ENCODE data around the gene DNAH1. TPM values are rescaled to one million over a fixed set of nuclear protein-coding genes. Genes with fewer than 3 reads are reported as not detected.

Gene DNAH1
- total RNA-seq, 1 experiment from 2014 or later: 8.3 TPM

DNA sequence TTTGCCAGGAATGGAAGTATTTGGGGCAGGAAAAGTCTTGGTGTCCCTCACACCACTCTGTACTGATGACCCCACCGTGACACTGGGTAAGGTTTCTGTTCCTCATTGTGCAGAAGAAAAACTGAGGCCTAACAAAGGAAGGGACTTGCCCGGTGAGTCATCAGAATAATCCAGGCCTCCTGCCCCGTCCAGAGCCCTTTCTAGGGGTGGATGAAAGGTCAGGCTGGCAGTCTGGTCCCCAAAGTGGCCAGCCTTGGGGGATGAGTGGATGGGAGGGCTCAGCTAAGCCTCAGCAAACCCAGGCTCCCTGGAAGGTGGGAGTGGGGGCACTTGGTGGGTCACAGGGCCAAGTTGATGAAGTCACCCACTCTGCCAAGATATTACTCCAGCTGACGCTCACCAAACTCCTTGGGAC, 2.3 kb upstream of the DNAH1 start:
- no peaks in the 10 kb centered on the region for H3K79me2 ChIP-seq (ENCODE audit: low read length)
- H3K27me3 ChIP-seq (ENCODE audit: low read length): no peaks in the 10 kb centered on the region
- H3K4me1 ChIP-seq (ENCODE audit: low read length): peaks cover 10% of the 10 kb centered on the region
- H4K20me1 ChIP-seq (ENCODE audit: insufficient read depth, low read depth, low read length): no peaks in the 10 kb centered on the region
- no peak overlapping the region for H3K4me2 ChIP-seq (ENCODE audit: low read depth, low read length, poor library complexity, severe bottlenecking)
- H2AFZ ChIP-seq (ENCODE audit: low read length): no peak overlapping the region
- H3K9me3 ChIP-seq (ENCODE audit: low read length): no peaks in the 10 kb centered on the region
- DNase-seq: peak; percentile 57
- no peak overlapping the region for H3K4me3 ChIP-seq (ENCODE audit: low read length)
- no peaks in the 10 kb centered on the region for H3K9me2 ChIP-seq (replicated peaks; ENCODE audit: insufficient read depth, low read length)
- H3K9ac ChIP-seq (ENCODE audit: low read length): peak overlapping the region; percentile 22; the same call in 1 of the 2 replicates
- H3K27ac ChIP-seq (ENCODE audit: low read length): no peak overlapping the region
- H3K36me3 ChIP-seq (ENCODE audit: insufficient read depth, low read length): no peaks in the 10 kb centered on the region

DNA sequence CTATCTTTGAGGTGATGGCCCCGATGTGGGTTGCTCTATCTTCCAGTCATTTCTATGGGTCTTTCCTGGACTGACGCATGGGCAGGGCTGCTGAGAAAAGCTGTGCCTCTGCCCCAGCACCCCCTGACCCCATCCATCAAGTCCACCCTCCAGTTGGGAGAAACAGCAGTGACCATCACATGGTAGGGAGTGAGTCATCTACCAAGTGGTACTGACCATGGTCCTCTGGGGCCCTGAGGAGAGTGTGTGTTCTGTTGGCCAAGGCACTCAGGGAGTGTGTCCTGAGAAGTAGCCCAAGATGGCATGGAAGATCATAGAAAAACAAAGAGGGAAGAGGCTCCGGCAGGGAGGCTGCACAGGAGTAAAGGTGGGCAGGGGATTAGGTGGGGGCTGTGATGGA, 1.6 kb upstream of the DNAH1 start:
- H3K27ac ChIP-seq (ENCODE audit: low read length): no peak overlapping the region
- no peaks in the 10 kb centered on the region for H3K9me2 ChIP-seq (replicated peaks; ENCODE audit: insufficient read depth, low read length)
- H4K20me1 ChIP-seq (ENCODE audit: insufficient read depth, low read depth, low read length): no peaks in the 10 kb centered on the region
- no peak overlapping the region for H3K9ac ChIP-seq (ENCODE audit: low read length)
- no peak overlapping the region for H2AFZ ChIP-seq (ENCODE audit: low read length)
- no peak overlapping the region for H3K4me3 ChIP-seq (ENCODE audit: low read length)
- no peak for DNase-seq
- peaks cover 10% of the 10 kb centered on the region for H3K4me1 ChIP-seq (ENCODE audit: low read length)
- H3K27me3 ChIP-seq (ENCODE audit: low read length): no peaks in the 10 kb centered on the region
- H3K4me2 ChIP-seq (ENCODE audit: low read depth, low read length, poor library complexity, severe bottlenecking): no peak overlapping the region
- H3K9me3 ChIP-seq (ENCODE audit: low read length): no peaks in the 10 kb centered on the region
- H3K36me3 ChIP-seq (ENCODE audit: insufficient read depth, low read length): no peaks in the 10 kb centered on the region
- H3K79me2 ChIP-seq (ENCODE audit: low read length): no peaks in the 10 kb centered on the region

DNA sequence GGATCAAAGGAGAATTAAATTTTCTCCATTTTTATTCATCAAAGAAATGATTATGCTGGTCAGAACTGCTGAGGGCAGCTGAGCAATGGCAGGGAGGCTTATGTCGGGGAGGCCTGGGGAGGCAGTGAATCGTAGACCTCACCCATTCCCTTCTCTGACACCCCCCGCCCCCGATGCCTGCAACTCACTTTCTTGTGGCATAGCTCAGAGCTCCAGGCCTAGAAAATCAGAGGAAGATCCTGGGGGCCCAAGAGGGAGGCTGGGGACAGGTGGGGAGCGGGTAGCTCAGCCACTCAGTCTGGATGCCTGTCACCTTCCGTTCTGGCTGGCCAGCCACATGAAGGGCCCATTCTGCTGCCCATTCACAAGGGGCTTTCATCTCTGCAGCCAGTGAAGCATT, 1.1 kb upstream of the DNAH1 start:
- no peak overlapping the region for H3K9ac ChIP-seq (ENCODE audit: low read length)
- H3K4me1 ChIP-seq (ENCODE audit: low read length): peaks cover 10% of the 10 kb centered on the region
- no peak overlapping the region for H3K4me3 ChIP-seq (ENCODE audit: low read length)
- no peaks in the 10 kb centered on the region for H3K36me3 ChIP-seq (ENCODE audit: insufficient read depth, low read length)
- H3K27ac ChIP-seq (ENCODE audit: low read length): no peak overlapping the region
- H2AFZ ChIP-seq (ENCODE audit: low read length): no peak overlapping the region
- H3K9me3 ChIP-seq (ENCODE audit: low read length): no peaks in the 10 kb centered on the region
- no peaks in the 10 kb centered on the region for H3K79me2 ChIP-seq (ENCODE audit: low read length)
- H3K9me2 ChIP-seq (replicated peaks; ENCODE audit: insufficient read depth, low read length): no peaks in the 10 kb centered on the region
- H4K20me1 ChIP-seq (ENCODE audit: insufficient read depth, low read depth, low read length): no peaks in the 10 kb centered on the region
- no peaks in the 10 kb centered on the region for H3K27me3 ChIP-seq (ENCODE audit: low read length)
- no peak overlapping the region for H3K4me2 ChIP-seq (ENCODE audit: low read depth, low read length, poor library complexity, severe bottlenecking)
- no peak for DNase-seq

DNA sequence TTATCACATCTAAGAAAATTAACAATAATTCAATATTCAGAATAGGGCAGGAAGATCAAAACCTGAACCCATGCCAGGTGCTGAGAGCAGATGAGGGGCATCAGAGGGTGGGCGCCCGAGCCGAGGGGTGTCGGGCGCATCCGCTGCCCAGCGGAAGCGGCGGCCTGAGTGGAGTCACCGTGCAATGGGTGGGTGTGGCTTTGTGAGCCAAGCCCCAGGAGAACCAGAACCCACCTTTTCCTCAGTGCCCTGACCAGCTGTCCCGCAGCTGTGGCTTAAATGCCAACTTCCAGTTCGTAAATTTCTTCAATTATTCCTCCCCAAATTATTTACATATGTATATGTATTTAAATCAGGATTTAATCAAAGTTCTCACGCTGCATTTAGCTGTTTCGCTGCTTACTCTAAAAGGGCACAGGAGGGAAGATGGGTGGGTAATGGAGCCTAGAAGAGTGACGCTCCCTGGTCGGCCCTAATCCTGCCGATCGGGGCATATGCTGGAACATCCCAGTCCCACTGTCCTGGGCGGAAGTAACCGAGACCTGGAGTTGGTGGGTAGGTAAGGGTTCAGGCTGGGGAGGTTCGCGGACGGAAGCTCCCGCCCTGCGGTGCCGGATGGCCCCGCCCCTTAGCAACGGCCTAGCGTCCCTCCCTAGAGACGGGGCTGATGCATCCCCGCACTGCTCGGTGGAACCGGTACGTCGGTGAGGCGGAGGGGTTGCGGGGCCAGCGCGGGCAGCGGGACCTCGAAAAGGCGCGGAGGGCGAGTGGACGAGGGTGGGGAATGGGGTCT, 1.3 kb downstream of the DNAH1 start:
- H3K4me2 ChIP-seq (ENCODE audit: low read depth, low read length, poor library complexity, severe bottlenecking): no peak overlapping the region

DNA sequence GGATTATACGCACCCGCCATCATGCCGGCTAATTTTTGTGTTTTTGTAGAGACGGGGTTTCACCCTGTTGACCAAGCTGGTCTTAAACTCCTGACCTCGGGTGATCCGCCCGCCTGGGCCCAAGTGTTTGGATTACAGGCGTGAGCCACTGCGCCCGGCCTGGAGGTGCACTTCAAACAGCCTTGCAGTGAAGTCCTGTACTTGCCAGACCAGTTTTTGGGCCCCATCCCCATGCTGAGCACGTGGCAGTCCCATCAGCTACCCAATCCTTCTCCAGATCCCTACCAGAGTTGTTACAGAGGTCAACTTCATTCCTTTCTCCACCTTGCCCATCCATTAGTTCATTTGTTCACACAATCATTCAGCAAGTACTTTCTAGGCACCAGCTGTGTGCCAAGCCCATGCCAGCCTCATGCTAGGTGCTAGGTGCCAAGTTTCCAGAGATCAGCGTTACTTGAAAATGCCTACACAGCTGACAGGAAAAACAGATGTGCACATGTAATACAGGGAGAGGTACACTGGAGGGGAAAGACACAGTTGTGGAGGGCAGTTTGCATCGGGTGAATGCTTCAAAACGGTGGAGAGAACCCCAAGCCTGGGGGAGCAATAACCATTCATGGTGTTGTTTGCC, 2.2 kb downstream of the DNAH1 start:
- Histone ChIP-seq H3K27me3 (ENCODE audit: low read length) (no peaks in the 10 kb centered on the region), H3K9me2 (replicated peaks; ENCODE audit: insufficient read depth, low read length) (no peaks in the 10 kb centered on the region), H3K36me3 (ENCODE audit: insufficient read depth, low read length) (no peaks in the 10 kb centered on the region), H3K9me3 (ENCODE audit: low read length) (no peaks in the 10 kb centered on the region), H3K4me3 (ENCODE audit: low read length) (no peak overlapping the region), H4K20me1 (ENCODE audit: insufficient read depth, low read depth, low read length) (no peaks in the 10 kb centered on the region), H3K79me2 (ENCODE audit: low read length) (no peaks in the 10 kb centered on the region), H3K27ac (ENCODE audit: low read length) (no peak overlapping the region), H3K4me1 (ENCODE audit: low read length) (peaks cover 9% of the 10 kb centered on the region), H3K4me2 (ENCODE audit: low read depth, low read length, poor library complexity, severe bottlenecking) (no peak overlapping the region), H3K9ac (ENCODE audit: low read length) (no peak overlapping the region), H2AFZ (ENCODE audit: low read length) (no peak overlapping the region)
- no peak for DNase-seq

More for the DNA sequence above, 1.3 kb downstream of the DNAH1 start:
- Histone ChIP-seq H3K4me3 (ENCODE audit: low read length) (no peak overlapping the region), H3K27me3 (ENCODE audit: low read length) (no peaks in the 10 kb centered on the region), H3K27ac (ENCODE audit: low read length) (no peak overlapping the region), H3K9me2 (replicated peaks; ENCODE audit: insufficient read depth, low read length) (no peaks in the 10 kb centered on the region), H2AFZ (ENCODE audit: low read length) (no peak overlapping the region), H3K36me3 (ENCODE audit: insufficient read depth, low read length) (no peaks in the 10 kb centered on the region), H3K9me3 (ENCODE audit: low read length) (no peaks in the 10 kb centered on the region), H3K4me1 (ENCODE audit: low read length) (peaks cover 10% of the 10 kb centered on the region), H3K9ac (ENCODE audit: low read length) (no peak overlapping the region), H4K20me1 (ENCODE audit: insufficient read depth, low read depth, low read length) (no peaks in the 10 kb centered on the region), H3K79me2 (ENCODE audit: low read length) (no peaks in the 10 kb centered on the region)
- DNase-seq: no peak

DNA sequence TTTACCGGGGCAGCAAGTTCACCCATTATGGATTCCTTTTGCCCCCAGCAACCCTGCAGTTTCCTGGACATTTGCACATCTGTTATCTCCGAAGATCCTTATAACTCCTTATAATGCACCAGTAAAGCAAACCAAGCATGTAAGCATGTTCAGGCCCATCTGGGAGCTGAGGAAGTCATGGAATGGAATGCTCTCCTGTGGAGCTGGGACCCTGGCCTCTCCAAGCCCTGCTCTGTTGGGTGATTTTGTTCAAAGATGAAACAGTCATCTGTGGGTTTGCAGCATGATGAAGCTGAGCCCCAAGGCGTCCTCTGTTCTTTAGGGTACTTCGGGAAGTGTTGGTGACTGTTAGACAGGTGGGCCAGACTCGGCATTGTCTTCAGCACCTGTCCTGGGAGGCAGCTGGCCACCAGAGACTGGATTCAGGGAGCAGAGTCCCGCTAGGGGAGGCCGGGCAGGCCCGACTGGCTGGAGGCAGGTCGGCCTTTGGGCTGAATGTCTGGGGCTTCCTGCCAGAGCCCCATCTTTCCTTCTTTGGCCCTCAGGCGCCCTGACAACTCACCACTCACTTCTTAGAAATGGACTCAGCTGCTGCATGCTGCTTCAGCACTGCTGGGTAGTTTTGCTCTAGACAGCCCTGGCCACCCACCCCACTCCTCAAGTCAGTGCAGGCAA, 3.9 kb downstream of the DNAH1 start:
- Histone ChIP-seq H3K79me2 (ENCODE audit: low read length) (no peaks in the 10 kb centered on the region), H3K9me2 (replicated peaks; ENCODE audit: insufficient read depth, low read length) (no peaks in the 10 kb centered on the region), H3K4me1 (ENCODE audit: low read length) (no peaks in the 10 kb centered on the region), H3K27me3 (ENCODE audit: low read length) (no peaks in the 10 kb centered on the region), H3K9me3 (ENCODE audit: low read length) (no peaks in the 10 kb centered on the region), H3K36me3 (ENCODE audit: insufficient read depth, low read length) (no peaks in the 10 kb centered on the region), H3K4me2 (ENCODE audit: low read depth, low read length, poor library complexity, severe bottlenecking) (no peak overlapping the region), H2AFZ (ENCODE audit: low read length) (no peak overlapping the region), H3K4me3 (ENCODE audit: low read length) (no peak overlapping the region), H3K9ac (ENCODE audit: low read length) (no peak overlapping the region), H4K20me1 (ENCODE audit: insufficient read depth, low read depth, low read length) (no peaks in the 10 kb centered on the region), H3K27ac (ENCODE audit: low read length) (no peak overlapping the region)
- no peak for DNase-seq

DNA sequence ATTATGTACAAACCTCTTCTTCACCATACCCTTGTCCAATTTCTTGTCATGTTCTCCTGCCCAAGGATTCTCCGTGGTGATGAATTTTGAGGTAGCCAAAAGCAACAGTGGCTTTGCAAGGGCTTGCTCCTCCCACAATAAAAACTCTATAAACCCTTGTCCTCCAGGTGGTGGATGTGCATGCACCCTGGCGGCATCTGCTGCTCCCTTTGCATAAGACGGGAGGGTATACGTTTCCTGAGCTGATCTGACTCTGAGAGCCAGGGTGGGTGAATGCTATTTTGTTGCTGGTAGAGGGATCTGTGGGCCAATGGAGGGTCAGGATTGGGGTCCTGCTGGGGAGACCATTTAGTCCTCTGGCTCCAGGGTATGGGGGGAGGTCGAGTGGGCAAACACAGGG, 5.4 kb downstream of the DNAH1 start:
- DNase-seq: peak; percentile 51
- H3K9me2 ChIP-seq (replicated peaks; ENCODE audit: insufficient read depth, low read length): no peaks in the 10 kb centered on the region
- no peaks in the 10 kb centered on the region for H3K27me3 ChIP-seq (ENCODE audit: low read length)
- no peak overlapping the region for H3K27ac ChIP-seq (ENCODE audit: low read length)
- H4K20me1 ChIP-seq (ENCODE audit: insufficient read depth, low read depth, low read length): no peaks in the 10 kb centered on the region
- no peak overlapping the region for H2AFZ ChIP-seq (ENCODE audit: low read length)
- no peak overlapping the region for H3K9ac ChIP-seq (ENCODE audit: low read length)
- H3K4me1 ChIP-seq (ENCODE audit: low read length): no peaks in the 10 kb centered on the region
- no peak overlapping the region for H3K4me2 ChIP-seq (ENCODE audit: low read depth, low read length, poor library complexity, severe bottlenecking)
- no peak overlapping the region for H3K4me3 ChIP-seq (ENCODE audit: low read length)
- H3K9me3 ChIP-seq (ENCODE audit: low read length): no peaks in the 10 kb centered on the region
- no peaks in the 10 kb centered on the region for H3K79me2 ChIP-seq (ENCODE audit: low read length)
- no peaks in the 10 kb centered on the region for H3K36me3 ChIP-seq (ENCODE audit: insufficient read depth, low read length)

DNA sequence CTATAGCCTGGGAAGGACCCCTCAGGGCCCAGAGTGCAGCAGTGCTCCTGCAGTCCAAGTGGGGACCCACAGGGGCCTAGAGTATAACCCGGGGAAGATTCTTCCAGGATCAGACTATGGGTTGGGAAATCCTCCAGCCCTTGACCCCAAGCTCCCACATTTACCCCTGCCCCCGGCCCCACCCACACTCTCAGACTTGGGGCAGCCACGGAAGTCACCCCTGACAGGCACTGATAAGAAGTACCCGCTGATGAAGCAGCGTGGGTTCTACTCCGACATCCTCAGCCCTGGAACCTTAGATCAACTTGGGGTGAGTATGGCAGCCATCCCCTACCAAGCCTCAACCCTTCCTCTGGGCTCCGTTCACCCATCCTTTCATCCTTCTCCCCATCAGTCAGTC, 6.3 kb downstream of the DNAH1 start:
- no peaks in the 10 kb centered on the region for H3K4me1 ChIP-seq (ENCODE audit: low read length)
- H3K27me3 ChIP-seq (ENCODE audit: low read length): no peaks in the 10 kb centered on the region
- no peaks in the 10 kb centered on the region for H3K9me3 ChIP-seq (ENCODE audit: low read length)
- H3K36me3 ChIP-seq (ENCODE audit: insufficient read depth, low read length): no peaks in the 10 kb centered on the region
- H3K27ac ChIP-seq (ENCODE audit: low read length): no peak overlapping the region
- H3K4me3 ChIP-seq (ENCODE audit: low read length): no peak overlapping the region
- H3K4me2 ChIP-seq (ENCODE audit: low read depth, low read length, poor library complexity, severe bottlenecking): no peak overlapping the region
- no peak overlapping the region for H3K9ac ChIP-seq (ENCODE audit: low read length)
- H3K9me2 ChIP-seq (replicated peaks; ENCODE audit: insufficient read depth, low read length): no peaks in the 10 kb centered on the region
- H4K20me1 ChIP-seq (ENCODE audit: insufficient read depth, low read depth, low read length): no peaks in the 10 kb centered on the region
- DNase-seq: no peak
- H2AFZ ChIP-seq (ENCODE audit: low read length): no peak overlapping the region
- no peaks in the 10 kb centered on the region for H3K79me2 ChIP-seq (ENCODE audit: low read length)

All from Karpas-422 (cell line).